Caco-2 (cell line): ENCODE data around the gene BRD7. TPM values are rescaled to one million over a fixed set of nuclear protein-coding genes. Genes with fewer than 3 reads are reported as not detected.

Source experiments
- BruUV-seq: library from RNA; stranded (reverse); fragments of 400-500 nt; replicated peaks from 2 replicates; lab custom pipeline; 2021; lab: Mats Ljungman, UMichigan
- CTCF ChIA-PET: fragments of 300-600 bp; sonication (Branson Sonifier 250); formaldehyde crosslinking; loops from one replicate; lab custom pipeline; 2022; ENCODE audit warnings: antibody characterized with exemption; lab: Charles Lee
- POLR2A ChIA-PET: fragments of 300-600 bp; sonication (Branson Sonifier 250); formaldehyde crosslinking; loops from one replicate; lab custom pipeline; 2022; ENCODE audit warnings: antibody characterized with exemption; lab: Charles Lee
- DNase-seq, 2 experiments: peaks; one replicate each; pipeline versions ENCODE4 v3.0.0 to v3.0.0-alpha.2; 2020 to 2022
- H3K27me3 ChIP-seq: replicated peaks from 2 replicates; pipeline ENCODE4 v1.6.0; 2011; ENCODE audit warnings: low read length; ENCODE audit not compliant: control insufficient read depth, insufficient read depth
- H3K36me3 ChIP-seq: 2 replicates; pipeline ENCODE4 v1.5.1; 2011; ENCODE audit warnings: low read length; ENCODE audit not compliant: control insufficient read depth, insufficient read depth
- H3K4me1 ChIP-seq: fragments of 250-450 bp; sonication (Bioruptor Pico); 2 replicates; pipeline ENCODE4 v1.5.1; 2020; ENCODE audit warnings: mild to moderate bottlenecking
- H3K4me3 ChIP-seq: 2 replicates; pipeline ENCODE4 v1.5.1; 2011; ENCODE audit warnings: low read depth, mild to moderate bottlenecking, control low read depth, low read length
- H3K9me3 ChIP-seq: fragments of 250-450 bp; sonication (Bioruptor Pico); 2 replicates; pipeline ENCODE4 v1.5.1; 2020; ENCODE audit warnings: mild to moderate bottlenecking, moderate library complexity
- H3K27ac Mint-ChIP-seq: one replicate; pipeline ENCODE4 v1.8.0; 2022; ENCODE audit warnings: mixed read lengths; ENCODE audit not compliant: unreplicated experiment
- H3K27me3 Mint-ChIP-seq: one replicate; pipeline ENCODE4 v1.8.0; 2022; ENCODE audit warnings: mixed read lengths; ENCODE audit not compliant: insufficient read depth, unreplicated experiment
- H3K36me3 Mint-ChIP-seq: one replicate; pipeline ENCODE4 v1.8.0; 2022; ENCODE audit warnings: mild to moderate bottlenecking, mixed read lengths; ENCODE audit not compliant: insufficient read depth, unreplicated experiment
- H3K4me1 Mint-ChIP-seq: one replicate; pipeline ENCODE4 v1.8.0; 2022; ENCODE audit warnings: low read depth, mixed read lengths; ENCODE audit not compliant: unreplicated experiment
- H3K4me3 Mint-ChIP-seq: one replicate; pipeline ENCODE4 v1.8.0; 2022; ENCODE audit warnings: mild to moderate bottlenecking, moderate library complexity, mixed read lengths; ENCODE audit not compliant: unreplicated experiment
- H3K9me3 Mint-ChIP-seq: one replicate; pipeline ENCODE4 v1.8.0; 2022; ENCODE audit warnings: mixed read lengths; ENCODE audit not compliant: unreplicated experiment
- intact Hi-C: fragments of 100-400 bp; cut with micrococcal nuclease; formaldehyde crosslinking; loops from one replicate; pipeline ENCODE4 v1.10.0; 2022; ENCODE audit not compliant: unreplicated experiment
- total RNA-seq: library from RNA; stranded (reverse); gene quantifications from 2 replicates; pipeline ENCODE4 v1.2.3, GENCODE V29; 2022
- TF ChIP-seq, protein P1 (sequence below), 2 experiments: fragments of 200-600 bp in 1 of 2; IDR thresholded peaks; 1 replicate in 1 of 2; 2 replicates in 1 of 2; pipeline versions ENCODE4 v1.5.1 to v1.8.0; 2011 to 2022; ENCODE audit warnings: antibody characterized with exemption in 1 of 2, control low read depth in 1 of 2, inconsistent platforms in 1 of 2, low read depth in 1 of 2, low read length in 1 of 2, mild to moderate bottlenecking in 1 of 2, moderate library complexity in 1 of 2; ENCODE audit not compliant: insufficient read depth in 1 of 2, severe bottlenecking in 1 of 2, unreplicated experiment in 1 of 2

Gene BRD7
- total RNA-seq, 1 experiment from 2014 or later, result 170 TPM

DNA sequence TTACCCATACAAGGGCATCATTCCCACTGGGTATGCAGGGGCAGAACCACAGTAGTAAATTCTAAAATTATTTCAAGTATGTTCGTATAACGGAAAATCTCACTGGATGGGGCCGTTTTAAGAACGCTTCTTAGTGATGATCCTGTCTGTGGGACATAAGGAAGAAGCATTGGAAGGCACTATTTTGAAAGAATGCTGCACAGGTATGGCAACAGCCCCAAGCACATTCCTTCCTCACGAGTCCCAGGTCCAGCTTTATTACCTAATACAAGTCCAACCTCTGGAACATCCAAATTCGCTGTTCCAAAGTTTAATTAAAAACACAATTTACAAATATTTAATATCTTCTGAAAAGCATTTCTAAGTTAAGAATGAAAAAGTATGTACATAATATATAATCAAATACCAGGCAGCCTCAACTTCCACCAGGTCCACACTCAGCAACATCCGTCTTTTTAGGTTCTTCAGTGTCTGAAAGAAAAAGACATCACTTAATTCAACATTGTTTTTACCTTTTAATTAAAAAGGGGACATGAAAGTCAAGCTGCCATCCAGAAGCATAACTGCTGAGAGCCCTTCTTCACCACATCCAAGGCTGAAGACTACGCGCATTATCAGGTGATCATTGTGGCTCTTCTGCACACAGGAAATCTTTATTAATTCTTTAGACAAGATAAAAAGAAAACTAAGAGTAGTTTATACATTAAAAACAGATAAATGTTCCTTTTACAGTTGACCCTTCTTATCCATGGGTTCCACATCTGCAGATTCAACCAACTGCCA is 49.8 kb downstream of the BRD7 start:
- H3K36me3 Mint-ChIP-seq, result peaks cover 88% of the 10 kb centered on the region
- no peaks in the 10 kb centered on the region for H3K9me3 ChIP-seq
- DNase-seq, result peak in 1 of 2 experiments; percentile 46
- intact Hi-C loops, result no loop called here
- ChIA-PET POLR2A (no interaction called here), CTCF (no interaction called here)
- H3K9me3 Mint-ChIP-seq, result no peaks in the 10 kb centered on the region
- no peak overlapping the region for H3K4me3 ChIP-seq
- H3K27ac Mint-ChIP-seq, result peak overlapping the region; percentile 53
- no peaks in the 10 kb centered on the region for H3K27me3 Mint-ChIP-seq
- peaks cover 21% of the 10 kb centered on the region for H3K4me1 Mint-ChIP-seq
- peaks cover 22% of the 10 kb centered on the region for H3K4me1 ChIP-seq
- no peaks in the 10 kb centered on the region for H3K27me3 ChIP-seq
- TF ChIP-seq, protein P1, sequence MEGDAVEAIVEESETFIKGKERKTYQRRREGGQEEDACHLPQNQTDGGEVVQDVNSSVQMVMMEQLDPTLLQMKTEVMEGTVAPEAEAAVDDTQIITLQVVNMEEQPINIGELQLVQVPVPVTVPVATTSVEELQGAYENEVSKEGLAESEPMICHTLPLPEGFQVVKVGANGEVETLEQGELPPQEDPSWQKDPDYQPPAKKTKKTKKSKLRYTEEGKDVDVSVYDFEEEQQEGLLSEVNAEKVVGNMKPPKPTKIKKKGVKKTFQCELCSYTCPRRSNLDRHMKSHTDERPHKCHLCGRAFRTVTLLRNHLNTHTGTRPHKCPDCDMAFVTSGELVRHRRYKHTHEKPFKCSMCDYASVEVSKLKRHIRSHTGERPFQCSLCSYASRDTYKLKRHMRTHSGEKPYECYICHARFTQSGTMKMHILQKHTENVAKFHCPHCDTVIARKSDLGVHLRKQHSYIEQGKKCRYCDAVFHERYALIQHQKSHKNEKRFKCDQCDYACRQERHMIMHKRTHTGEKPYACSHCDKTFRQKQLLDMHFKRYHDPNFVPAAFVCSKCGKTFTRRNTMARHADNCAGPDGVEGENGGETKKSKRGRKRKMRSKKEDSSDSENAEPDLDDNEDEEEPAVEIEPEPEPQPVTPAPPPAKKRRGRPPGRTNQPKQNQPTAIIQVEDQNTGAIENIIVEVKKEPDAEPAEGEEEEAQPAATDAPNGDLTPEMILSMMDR (IDR thresholded peaks at IDR 0.05; ENCODE audit: insufficient read depth in 1 of 2, low read depth in 1 of 2, low read length in 1 of 2, severe bottlenecking in 1 of 2, unreplicated experiment in 1 of 2), result no peak
- BruUV-seq, result TSS peak; percentile 19
- no peak overlapping the region for H3K4me3 Mint-ChIP-seq
- peaks cover 6% of the 10 kb centered on the region for H3K36me3 ChIP-seq

DNA sequence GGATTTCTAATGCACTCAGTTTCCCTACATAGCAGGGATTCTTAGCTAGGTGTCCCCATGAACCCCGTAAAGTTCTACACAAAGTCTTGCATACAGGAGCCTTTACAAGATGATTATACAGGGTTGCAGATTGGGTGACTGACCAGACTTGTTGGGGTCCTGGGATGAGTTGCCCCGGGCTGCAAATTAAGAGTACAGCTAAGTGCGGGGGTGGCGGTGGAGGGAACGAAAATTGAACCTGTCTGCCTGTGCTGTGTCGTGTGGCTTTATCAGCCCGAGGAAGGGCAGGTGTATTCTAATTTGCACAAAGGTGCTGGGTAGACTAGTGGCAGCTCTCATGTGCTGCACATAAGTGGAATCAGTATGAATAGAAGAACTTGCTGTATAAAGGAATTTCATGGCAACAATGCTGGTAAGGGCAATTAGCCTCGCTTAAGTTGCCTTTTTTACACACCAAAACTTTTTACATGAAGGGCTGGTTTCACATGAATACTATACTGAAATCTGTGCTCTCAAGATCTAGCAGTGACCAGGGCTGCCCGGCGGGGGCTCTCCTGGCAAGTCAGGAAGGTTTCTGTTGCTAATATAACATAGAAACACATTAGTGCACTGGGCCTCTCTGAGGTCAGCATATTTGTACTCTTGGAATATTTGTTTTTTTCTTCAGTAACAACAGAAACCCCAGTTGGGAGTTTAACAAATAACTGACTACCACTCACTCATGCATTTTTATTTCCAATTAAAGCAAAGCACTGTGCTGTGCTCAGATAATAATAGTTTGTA is 51.7 kb downstream of the BRD7 start:
- Histone ChIP-seq H3K9me3 (no peaks in the 10 kb centered on the region), H3K27me3 (no peaks in the 10 kb centered on the region), H3K4me1 (peaks cover 40% of the 10 kb centered on the region), H3K36me3 (peaks cover 9% of the 10 kb centered on the region), H3K4me3 (no peak overlapping the region)
- no peak overlapping the region for H3K4me3 Mint-ChIP-seq
- DNase-seq, result no peak
- H3K4me1 Mint-ChIP-seq, result peaks cover 27% of the 10 kb centered on the region
- ChIA-PET POLR2A (no interaction called here), CTCF (no interaction called here)
- no peaks in the 10 kb centered on the region for H3K9me3 Mint-ChIP-seq
- TF ChIP-seq, protein P1 (IDR thresholded peaks at IDR 0.05; ENCODE audit: insufficient read depth in 1 of 2, low read depth in 1 of 2, low read length in 1 of 2, severe bottlenecking in 1 of 2, unreplicated experiment in 1 of 2), result peak in 1 of 2 experiments; percentile 11
- no TSS peak for BruUV-seq
- H3K27ac Mint-ChIP-seq, result peak overlapping the region; percentile 87
- H3K36me3 Mint-ChIP-seq, result peaks cover 94% of the 10 kb centered on the region
- intact Hi-C loops, result no loop called here
- H3K27me3 Mint-ChIP-seq, result no peaks in the 10 kb centered on the region

DNA sequence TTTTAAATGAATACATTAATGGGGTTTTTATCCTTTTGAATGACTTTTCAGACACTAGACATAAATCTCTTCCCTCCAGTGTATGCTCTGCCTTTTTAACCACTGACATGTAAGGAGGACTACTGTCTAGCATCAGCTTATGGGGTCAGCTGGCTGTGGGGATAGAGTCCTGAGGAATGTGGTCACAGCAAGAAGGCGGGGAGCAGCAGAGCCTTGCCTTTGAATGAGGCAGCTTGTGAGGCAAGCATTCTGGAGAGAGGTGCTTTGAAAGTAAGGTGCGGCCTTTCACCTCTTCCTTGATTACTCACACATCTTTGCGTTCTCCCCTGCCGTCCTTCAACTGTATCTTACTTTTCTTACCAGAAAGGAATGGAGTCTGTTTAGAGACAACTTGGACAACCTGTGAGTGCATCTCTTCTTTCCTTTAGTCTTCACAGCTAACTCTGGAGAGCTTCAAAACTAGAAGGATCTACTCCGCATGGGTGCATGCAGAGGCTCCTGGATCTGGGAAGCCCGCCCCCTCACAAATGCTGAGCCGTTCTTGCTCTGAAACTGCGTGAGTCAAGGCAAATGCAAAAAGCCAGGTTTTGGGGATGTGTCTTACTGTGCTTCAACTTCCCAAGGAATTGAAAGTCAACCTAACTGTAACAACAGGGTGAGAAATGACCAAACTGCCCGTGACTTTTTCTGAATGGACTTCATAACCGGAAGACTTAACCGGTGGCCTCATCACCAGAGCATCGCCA is 52.5 kb downstream of the BRD7 start:
- no peak overlapping the region for H3K4me3 ChIP-seq
- H3K27me3 Mint-ChIP-seq, result no peaks in the 10 kb centered on the region
- H3K9me3 ChIP-seq, result no peaks in the 10 kb centered on the region
- no peaks in the 10 kb centered on the region for H3K27me3 ChIP-seq
- CTCF ChIA-PET, result no interaction called here
- peaks cover 27% of the 10 kb centered on the region for H3K4me1 Mint-ChIP-seq
- H3K4me1 ChIP-seq, result peaks cover 40% of the 10 kb centered on the region
- DNase-seq, result no peak
- POLR2A ChIA-PET, result no interaction called here
- BruUV-seq, result TSS peak; percentile 15
- H3K36me3 Mint-ChIP-seq, result peaks cover 94% of the 10 kb centered on the region
- intact Hi-C loops, result no loop called here
- TF ChIP-seq, protein P1 (IDR thresholded peaks at IDR 0.05; ENCODE audit: insufficient read depth in 1 of 2, low read depth in 1 of 2, low read length in 1 of 2, severe bottlenecking in 1 of 2, unreplicated experiment in 1 of 2), result no peak
- peaks cover 9% of the 10 kb centered on the region for H3K36me3 ChIP-seq
- no peak overlapping the region for H3K4me3 Mint-ChIP-seq
- H3K27ac Mint-ChIP-seq, result peak overlapping the region; percentile 87
- no peaks in the 10 kb centered on the region for H3K9me3 Mint-ChIP-seq
